HepG2 (cell line): ENCODE measurements around the gene ARHGEF16. TPM values are rescaled to one million over a fixed set of nuclear protein-coding genes. Genes with fewer than 3 reads are reported as not detected.

Source experiments
- ATAC-seq: fragments of 200-7000 bp; cut with Tn5 transposase; 3 replicates; pipeline ENCODE4 v1.9.1; 2020; ENCODE audit warnings: mild to moderate bottlenecking, moderate library complexity
- BruUV-seq: library from RNA; stranded (reverse); fragments of 400-500 nt; replicated peaks from 2 replicates; lab custom pipeline; 2021; lab: Mats Ljungman, UMichigan
- CTCF ChIA-PET: fragments of 300-600 bp; formaldehyde crosslinking; extraction: SDS; loops from one replicate; lab custom pipeline; 2021; ENCODE audit warnings: low total read pairs, inconsistent platforms, low intra/inter-chr PET ratio; lab: Yijun Ruan, JAX
- POLR2A ChIA-PET: fragments of 350-600 bp; sonication (Branson Sonifier 250); formaldehyde crosslinking; loops from one replicate; lab custom pipeline; 2020; ENCODE audit warnings: antibody characterized with exemption, inconsistent platforms; lab: Yijun Ruan, JAX
- DNase-seq: peaks from one replicate; pipeline ENCODE4 v3.0.0-alpha.2; 2015; ENCODE audit warnings: low spot score
- FAIRE-seq: peaks from 3 replicates; lab custom pipeline; 2011; peaks lifted over from hg19 to GRCh38; lab: Jason Lieb, UNC
- H2AFZ ChIP-seq: one replicate; pipeline ENCODE4 v1.6.1; 2011; ENCODE audit warnings: low read length, inconsistent platforms
- H3K27ac ChIP-seq: fragments of 300-600 bp; 3 replicates; pipeline ENCODE4 v1.8.0; 2011; ENCODE audit warnings: mixed run types, mild to moderate bottlenecking, mixed read lengths, low read length, inconsistent platforms; ENCODE audit not compliant: insufficient read depth; ENCODE audit errors: extremely low read length
- H3K27me3 ChIP-seq, 2 experiments: fragments of 200-600 bp in 1 of 2; 2 replicates in 1 of 2; 3 replicates in 1 of 2; pipeline versions ENCODE4 v1.6.0 to v1.8.0; 2011; ENCODE audit warnings: low read length in 2 of 2, mild to moderate bottlenecking in 2 of 2, moderate library complexity in 2 of 2, inconsistent platforms in 1 of 2; ENCODE audit not compliant: insufficient read depth in 2 of 2, control insufficient read depth in 1 of 2
- H3K36me3 ChIP-seq, 2 experiments: fragments of 200-600 bp in 1 of 2; replicated peaks in 1 of 2; 2 replicates in 1 of 2; 3 replicates in 1 of 2; pipeline versions ENCODE4 v1.5.1 to v1.8.0; 2011; ENCODE audit warnings: low read length in 2 of 2, inconsistent platforms in 1 of 2; ENCODE audit not compliant: insufficient read depth in 2 of 2, control insufficient read depth in 1 of 2
- H3K4me1 ChIP-seq: 2 replicates; pipeline ENCODE4 v1.5.1; 2012; ENCODE audit warnings: low read length, inconsistent platforms; ENCODE audit not compliant: insufficient read depth
- H3K4me2 ChIP-seq: 2 replicates; pipeline ENCODE4 v1.6.0; 2011; ENCODE audit warnings: low read depth, low read length, inconsistent platforms
- H3K4me3 ChIP-seq, 3 experiments: fragments of 200-600 bp in 1 of 3; sonication (generic), shearing (Covaris generic) in 1 of 3; replicated peaks in 1 of 3; 2 replicates each; pipeline ENCODE4 v1.5.1; 2011 to 2016; ENCODE audit warnings: low read length in 3 of 3, inconsistent platforms in 2 of 3, low read depth in 2 of 3, mild to moderate bottlenecking in 2 of 3, control low read depth in 1 of 3, mixed read lengths in 1 of 3; ENCODE audit not compliant: insufficient read depth in 1 of 3
- H3K79me2 ChIP-seq: one replicate; pipeline ENCODE4 v1.6.1; 2011; ENCODE audit warnings: low read length, inconsistent platforms; ENCODE audit not compliant: insufficient read depth
- H3K9ac ChIP-seq: 2 replicates; pipeline ENCODE4 v1.6.0; 2011; ENCODE audit warnings: mild to moderate bottlenecking, low read depth, low read length, inconsistent platforms; ENCODE audit not compliant: insufficient read depth
- H3K9me3 ChIP-seq: 2 replicates; pipeline ENCODE4 v1.5.1; 2012; ENCODE audit warnings: mild to moderate bottlenecking, low read length
- H4K20me1 ChIP-seq: 2 replicates; pipeline ENCODE4 v1.6.0; 2011; ENCODE audit warnings: inconsistent platforms, mild to moderate bottlenecking, low read length, moderate library complexity; ENCODE audit not compliant: insufficient read depth
- AGO2 ChIP-seq: fragments of 200-400 bp; formaldehyde crosslinking; optimal IDR thresholded peaks from 2 replicates; pipeline ENCODE3; 2017; ENCODE audit warnings: mild to moderate bottlenecking, low read depth, low read length, moderate library complexity
- ETV6 ChIP-seq: sonication (generic); formaldehyde crosslinking; conservative IDR thresholded peaks from 2 replicates; pipeline ENCODE4 v1.4.0; 2020; ENCODE audit warnings: missing genetic modification reagents
- EZH2 ChIP-seq: conservative IDR thresholded peaks from 2 replicates; pipeline ENCODE4 v1.6.1; 2012; ENCODE audit warnings: mild to moderate bottlenecking, low read depth, low read length, moderate library complexity
- MXD1 ChIP-seq: sonication (generic); formaldehyde crosslinking; IDR thresholded peaks from 2 replicates; pipeline ENCODE4 v1.4.0; 2020; ENCODE audit warnings: mild to moderate bottlenecking, missing genetic modification reagents
- SIN3B ChIP-seq: fragments of 150-350 bp; IDR thresholded peaks from 2 replicates; pipeline ENCODE4 v1.6.1; 2014; ENCODE audit warnings: low read length
- SKI ChIP-seq: fragments of 450-650 bp; IDR thresholded peaks from one replicate; pipeline ENCODE4 v1.6.1; 2018; ENCODE audit warnings: mild to moderate bottlenecking; ENCODE audit not compliant: partially characterized antibody
- SP5 ChIP-seq: IDR thresholded peaks from 2 replicates; pipeline ENCODE4 v1.6.1; 2016; ENCODE audit warnings: low read depth, borderline replicate concordance
- ZNF17 ChIP-seq: sonication (generic); formaldehyde crosslinking; IDR thresholded peaks from 2 replicates; pipeline ENCODE4 v1.5.0; 2020; ENCODE audit warnings: mild to moderate bottlenecking, missing genetic modification reagents
- ZNF557 ChIP-seq: sonication (generic); formaldehyde crosslinking; IDR thresholded peaks from 2 replicates; pipeline ENCODE4 v1.4.0; 2020; ENCODE audit warnings: missing genetic modification reagents
- ZNF563 ChIP-seq: sonication (generic); formaldehyde crosslinking; IDR thresholded peaks from 2 replicates; pipeline ENCODE4 v1.8.0; 2022; ENCODE audit warnings: mild to moderate bottlenecking, moderate library complexity, missing genetic modification reagents
- ZNF615 ChIP-seq: sonication (generic); formaldehyde crosslinking; IDR thresholded peaks from 2 replicates; pipeline ENCODE4 v1.5.0; 2020; ENCODE audit warnings: mild to moderate bottlenecking, missing genetic modification reagents, borderline replicate concordance
- ZSCAN9 ChIP-seq: IDR thresholded peaks from 2 replicates; pipeline ENCODE4 v1.6.1; 2016; ENCODE audit warnings: borderline replicate concordance
- WGBS: methylation state at CpG from one replicate; pipeline ENCODE4 v1.1.6; 2017; ENCODE audit warnings: low lambda C conversion rate; 5-methylcytosine and 5-hydroxymethylcytosine counted together
- in situ Hi-C: cut with HindIII; loops from 2 replicates; pipeline ENCODE4 v1.10.0; 2017; ENCODE audit warnings: low pct_unique_long_range_greater_than_20kb; ENCODE audit not compliant: extremely low pct_ligation_motif_present
- intact Hi-C: fragments of 100-400 bp; cut with micrococcal nuclease; formaldehyde crosslinking; loops from one replicate; pipeline ENCODE4 v1.10.0; 2022; ENCODE audit not compliant: unreplicated experiment
- polyA plus RNA-seq, 8 experiments: library from polyadenylated mRNA; depleted of rRNA in 3 of 8; stranded (reverse) in 7 of 8; unstranded in 1 of 8; fragments of >200 nt; fragmentation: Illumina TruSeq in 4 of 8; extraction: Trizol in 4 of 8; gene quantifications; 2 replicates each; pipeline versions ENCODE4 v1.2.1 to v1.2.3, GENCODE V29; 2011 to 2016; ENCODE audit warnings: low read depth in 4 of 8, missing spikeins in 1 of 8, mixed read lengths in 1 of 8; ENCODE audit not compliant: insufficient read depth in 1 of 8
- total RNA-seq, 5 experiments: library from RNA; depleted of rRNA; stranded (reverse); fragments of >200 nt; fragmentation: Illumina TruSeq; extraction: Trizol; gene quantifications; 2 replicates each; pipeline ENCODE4 v1.2.3, GENCODE V29; 2016; ENCODE audit warnings: low read depth in 1 of 5

Gene ARHGEF16
- total and polyA plus RNA-seq, 2 of the 13 experiments (the other 11 are each of a cell fraction or from before 2014, with no cell fraction given): 20.3 to 39.9 TPM

DNA sequence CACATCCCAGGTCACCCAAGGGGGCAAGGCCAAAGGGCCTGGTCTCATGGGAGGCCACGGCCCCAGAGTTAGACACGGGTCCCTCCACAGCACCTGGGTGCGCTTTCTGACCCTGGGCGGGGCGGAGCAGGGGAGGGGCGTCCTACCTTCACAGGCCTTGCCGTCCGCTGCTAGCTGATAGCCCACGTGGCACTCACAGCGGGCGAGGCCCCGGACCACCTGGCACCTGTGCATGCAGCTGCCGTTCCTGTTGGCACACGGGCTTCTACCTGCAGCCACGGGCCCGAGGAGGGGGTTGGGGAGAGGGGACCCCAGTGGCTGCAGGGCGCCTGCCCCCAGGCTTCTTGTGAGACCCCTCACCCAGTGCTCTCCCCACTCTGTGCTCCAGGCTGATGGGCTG is 59.9 kb downstream of the ARHGEF16 start:
- Histone ChIP-seq H3K36me3 (no peaks in the 10 kb centered on the region), H3K9me3 (no peaks in the 10 kb centered on the region), H3K27ac (no peak overlapping the region), H2AFZ (no peak overlapping the region), H3K9ac (no peak overlapping the region), H3K4me1 (no peaks in the 10 kb centered on the region), H3K4me2 (no peak overlapping the region), H4K20me1 (0 out of 2 replicates have a peak, but pooled peaks cover 2% of the 10 kb centered on the region), H3K27me3 (peaks cover 0 to 8% of the 10 kb centered on the region in 2 experiments; a peak in 3 of 5 replicates), H3K4me3 (no peak overlapping the region), H3K79me2 (no peaks in the 10 kb centered on the region)
- CTCF ChIA-PET: no interaction called here
- BruUV-seq: no TSS peak
- intact Hi-C loops (no loop called here), in situ Hi-C loops (no loop called here)
- no CpG with 5 or more reads among the region's 17 CpGs for WGBS
- ATAC-seq (no peak), DNase-seq (no peak), FAIRE-seq (no peak)
- POLR2A ChIA-PET: no interaction called here
- TF ChIP-seq AGO2 (peak; percentile 28), ZNF557 (CRISPR knock-in tag) (no peak)

DNA sequence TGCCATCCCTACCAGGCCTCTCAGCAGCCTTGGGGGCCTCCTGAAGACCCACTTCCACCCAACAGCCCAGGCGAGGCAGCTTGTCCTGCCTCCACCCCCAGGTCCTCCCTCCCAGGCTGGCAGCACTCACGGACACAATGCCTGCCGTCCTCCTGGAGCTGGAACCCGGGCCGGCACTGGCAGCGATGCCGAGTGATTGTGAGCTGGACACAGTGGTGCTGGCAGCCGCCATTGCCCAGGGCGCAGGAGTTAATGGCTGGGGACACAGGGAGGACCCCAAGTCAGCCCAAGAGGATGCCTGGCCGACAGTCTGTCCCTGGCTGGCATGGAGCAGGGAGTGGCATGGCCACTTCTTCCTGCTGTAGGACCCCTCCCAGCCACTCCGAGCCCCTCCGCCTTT is 60.8 kb downstream of the ARHGEF16 start:
- Histone ChIP-seq H3K27me3 (peaks cover 0 to 10% of the 10 kb centered on the region in 2 experiments; a peak in 3 of 5 replicates), H3K4me2 (no peak overlapping the region)
- intact Hi-C loops: no loop called here
- POLR2A ChIA-PET: no interaction called here
- TF ChIP-seq ZNF615 (CRISPR knock-in tag): no peak
- no peak for TF ChIP-seq ZNF17 (CRISPR knock-in tag)
- no peak for TF ChIP-seq SKI
- TF ChIP-seq SIN3B: no peak
- TF ChIP-seq MXD1 (CRISPR knock-in tag): no peak
- TF ChIP-seq EZH2: 0 out of 2 replicates have a peak, but pooled peaks have one; percentile 61
- TF ChIP-seq ZSCAN9: no peak
- TF ChIP-seq ETV6 (CRISPR knock-in tag): no peak
- no peak for TF ChIP-seq ZNF563
- TF ChIP-seq AGO2: peak; percentile 23
- no peak for TF ChIP-seq SP5 (CRISPR knock-in tag)
- TF ChIP-seq, all 625 proteins: peak for 2
- Histone ChIP-seq H3K9me3 (no peaks in the 10 kb centered on the region), H3K4me3 (no peak overlapping the region), H3K9ac (no peak overlapping the region), H2AFZ (no peak overlapping the region), H3K79me2 (no peaks in the 10 kb centered on the region), H3K4me1 (no peaks in the 10 kb centered on the region), H4K20me1 (0 out of 2 replicates have a peak, but pooled peaks cover 2% of the 10 kb centered on the region), H3K36me3 (no peaks in the 10 kb centered on the region), H3K27ac (no peak overlapping the region)
- BruUV-seq: no TSS peak
- DNase-seq (no peak), ATAC-seq (no peak), FAIRE-seq (no peak)
- CTCF ChIA-PET: no interaction called here
- WGBS: 50% methylated on average over 4 of the region's 12 CpGs
- in situ Hi-C loops: no loop called here
